SK-N-SH (cell line): Measurements from ENCODE around the gene WNT2. TPM values are rescaled to one million over a fixed set of nuclear protein-coding genes. Genes with fewer than 3 reads are reported as not detected.

Experiments
- CTCF ChIA-PET: fragments of 300-600, 350-600 bp; formaldehyde crosslinking; extraction: SDS; loops from one replicate; lab custom pipeline; 2021; lab: Yijun Ruan, JAX
- POLR2A ChIA-PET: fragments of 350-600 bp; sonication (Branson Sonifier 250); formaldehyde crosslinking; extraction: SDS; loops from one replicate; lab custom pipeline; 2020; ENCODE audit warnings: antibody characterized with exemption, inconsistent platforms; lab: Yijun Ruan, JAX
- DNase-seq: peaks from one replicate; pipeline ENCODE4 v3.0.0; 2012
- H2AFZ ChIP-seq: fragments of 200-600 bp; sonication (generic); 2 replicates; pipeline ENCODE4 v1.8.1; 2016; ENCODE audit warnings: antibody characterized with exemption, mild to moderate bottlenecking, low read depth
- H3F3A ChIP-seq: fragments of 200-600 bp; sonication (generic); replicated peaks from 2 replicates; pipeline ENCODE3; 2016; ENCODE audit warnings: antibody characterized with exemption, mild to moderate bottlenecking; ENCODE audit not compliant: insufficient read depth
- H3K27ac ChIP-seq, 2 experiments: fragments of 200-500 bp in 1 of 2; fragments of 200-600 bp in 1 of 2; sonication (Bioruptor generic) in 1 of 2; sonication (generic), shearing (Covaris generic) in 1 of 2; 2 replicates each; pipeline versions ENCODE4 v1.5.1 to v1.6.1; 2014 to 2016; ENCODE audit warnings: low read depth in 2 of 2, inconsistent platforms in 1 of 2, low read length in 1 of 2, mild to moderate bottlenecking in 1 of 2, mixed read lengths in 1 of 2
- H3K27me3 ChIP-seq: fragments of 200-600 bp; sonication (generic), shearing (Covaris generic); 2 replicates; pipeline ENCODE4 v1.6.1; 2016; ENCODE audit warnings: mixed run types; ENCODE audit not compliant: insufficient read depth
- H3K36me3 ChIP-seq, 2 experiments: fragments of 200-500 bp in 1 of 2; fragments of 200-600 bp in 1 of 2; sonication (Bioruptor generic) in 1 of 2; sonication (generic) in 1 of 2; replicated peaks in 1 of 2; 2 replicates each; pipeline versions ENCODE3 to v1.5.1; 2014 to 2016; ENCODE audit warnings: low read length in 1 of 2, mild to moderate bottlenecking in 1 of 2; ENCODE audit not compliant: insufficient read depth in 2 of 2, control insufficient read depth in 1 of 2
- H3K4me1 ChIP-seq, 2 experiments: fragments of 200-500 bp in 1 of 2; fragments of 200-600 bp in 1 of 2; sonication (Bioruptor generic) in 1 of 2; sonication (generic), shearing (Covaris generic) in 1 of 2; 2 replicates each; pipeline versions ENCODE4 v1.5.1 to v1.6.1; 2014 to 2016; ENCODE audit warnings: low read depth in 1 of 2, low read length in 1 of 2, mixed run types in 1 of 2; ENCODE audit not compliant: insufficient read depth in 2 of 2, control insufficient read depth in 1 of 2
- H3K4me2 ChIP-seq: fragments of 200-600 bp; sonication (generic), shearing (Covaris generic); 2 replicates; pipeline ENCODE4 v1.6.1; 2017; ENCODE audit warnings: mixed run types
- H3K4me3 ChIP-seq, 2 experiments: fragments of 200-500 bp in 1 of 2; fragments of 200-600 bp in 1 of 2; sonication (Bioruptor generic) in 1 of 2; sonication (generic), shearing (Covaris generic) in 1 of 2; 2 replicates each; pipeline versions ENCODE4 v1.5.1 to v1.8.1; 2014 to 2016; ENCODE audit warnings: low read depth in 2 of 2, inconsistent platforms in 1 of 2, low read length in 1 of 2, mild to moderate bottlenecking in 1 of 2, mixed read lengths in 1 of 2, moderate library complexity in 1 of 2
- H3K79me2 ChIP-seq: fragments of 200-600 bp; sonication (generic); 2 replicates; pipeline ENCODE4 v1.8.1; 2017; ENCODE audit warnings: mild to moderate bottlenecking; ENCODE audit not compliant: insufficient read depth
- H3K9ac ChIP-seq: fragments of 200-600 bp; sonication (generic); 2 replicates; pipeline ENCODE4 v1.6.1; 2017; ENCODE audit warnings: mixed run types
- H3K9me2 ChIP-seq: fragments of 200-600 bp; sonication (generic); 2 replicates; pipeline ENCODE4 v1.6.1; 2017; ENCODE audit warnings: mixed run types
- H3K9me3 ChIP-seq: fragments of 200-600 bp; sonication (generic); 2 replicates; pipeline ENCODE4 v1.6.1; 2017; ENCODE audit warnings: mixed run types, mild to moderate bottlenecking, moderate library complexity
- H4K20me1 ChIP-seq: fragments of 200-600 bp; sonication (generic); 2 replicates; pipeline ENCODE4 v1.6.1; 2017; ENCODE audit warnings: mild to moderate bottlenecking, mixed run types; ENCODE audit not compliant: insufficient read depth
- FOXJ3 ChIP-seq: sonication (generic); formaldehyde crosslinking; IDR thresholded peaks from 2 replicates; pipeline ENCODE4 v1.5.1; 2020; ENCODE audit warnings: mild to moderate bottlenecking, missing genetic modification reagents
- JUND ChIP-seq: IDR thresholded peaks from 2 replicates; pipeline ENCODE4 v1.4.0; 2012
- MXI1 ChIP-seq: IDR thresholded peaks from 2 replicates; pipeline ENCODE4 v1.6.1; 2012; ENCODE audit warnings: mild to moderate bottlenecking, low read depth, low read length, improper control_type of control experiment
- REST ChIP-seq: IDR thresholded peaks from 2 replicates; pipeline ENCODE4 v1.6.1; 2012; ENCODE audit warnings: mild to moderate bottlenecking, low read depth, low read length, moderate library complexity
- RFX5 ChIP-seq: IDR thresholded peaks from 2 replicates; pipeline ENCODE4 v1.6.1; 2012; ENCODE audit warnings: mild to moderate bottlenecking, improper control_type of control experiment, low read length
- RXRA ChIP-seq: IDR thresholded peaks from 2 replicates; pipeline ENCODE4 v1.4.0; 2012; ENCODE audit warnings: low read depth, mild to moderate bottlenecking, borderline replicate concordance
- TCF12 ChIP-seq: IDR thresholded peaks from 2 replicates; pipeline ENCODE4 v1.4.0; 2012
- TEAD4 ChIP-seq: IDR thresholded peaks from 2 replicates; pipeline ENCODE4 v1.4.0; 2012; ENCODE audit warnings: mild to moderate bottlenecking, borderline replicate concordance; ENCODE audit not compliant: insufficient read depth
- YY1 ChIP-seq: IDR thresholded peaks from 2 replicates; pipeline ENCODE4 v1.4.0; 2012; ENCODE audit warnings: low read depth, mild to moderate bottlenecking
- WGBS: methylation state at CpG from one replicate; pipeline ENCODE4 v1.1.6; 2017; ENCODE audit warnings: low lambda C conversion rate; 5-methylcytosine and 5-hydroxymethylcytosine counted together
- polyA plus RNA-seq, 3 experiments: library from polyadenylated mRNA; depleted of rRNA; stranded (reverse); fragments of >200 nt; gene quantifications; 2 replicates each; pipeline ENCODE4 v1.2.3, GENCODE V29; 2012
- TF ChIP-seq, protein P1 (sequence below): IDR thresholded peaks from 2 replicates; pipeline ENCODE4; 2012
- TF ChIP-seq, protein P2 (sequence below): IDR thresholded peaks from 2 replicates; pipeline ENCODE4 v1.4.0; 2012; ENCODE audit warnings: low read depth, borderline replicate concordance

WNT2 gene
- polyA plus RNA-seq, 1 of the 3 experiments (the other 2 are of a cell fraction): not detected

DNA sequence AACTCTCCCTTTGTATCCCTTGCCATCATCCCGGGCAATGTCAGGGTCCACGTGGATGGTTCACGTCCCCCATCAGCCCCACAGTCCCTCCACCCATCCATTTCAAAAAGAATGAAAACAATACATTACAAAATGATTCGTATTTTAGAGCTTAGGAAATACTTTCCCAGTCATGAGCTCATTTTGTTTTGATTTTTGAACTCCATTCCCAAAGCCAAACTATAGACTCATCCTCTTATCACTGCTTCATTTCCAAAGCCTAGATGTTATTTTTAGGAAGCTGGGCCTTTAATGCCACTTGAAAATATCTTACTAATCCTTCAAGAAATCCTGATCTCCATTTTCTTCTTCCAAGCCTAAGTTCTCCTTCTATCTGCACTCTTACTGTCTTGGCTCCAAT, 72.1 kb downstream of the WNT2 start:
- Histone ChIP-seq H3K9me3 (no peaks in the 10 kb centered on the region), H4K20me1 (no peaks in the 10 kb centered on the region), H3K79me2 (no peaks in the 10 kb centered on the region), H3K4me2 (peak overlapping the region; percentile 10; the same call in 1 of the 2 replicates), H3K9me2 (no peaks in the 10 kb centered on the region), H3K9ac (0 out of 2 replicates have a peak overlapping the region, but pooled peaks have one; percentile 1), H3K4me3 (no peak overlapping the region), H3K27ac (peak overlapping the region in 1 of 2 experiments; percentile 42; a peak in 2 of 4 replicates), H3K36me3 (no peaks in the 10 kb centered on the region), H2AFZ (peak overlapping the region; percentile 55; the same call in 1 of the 2 replicates), H3K4me1 (peaks cover 0 to 5% of the 10 kb centered on the region in 2 experiments; a peak in 1 of 4 replicates), H3K27me3 (no peaks in the 10 kb centered on the region), H3F3A (peaks cover 4% of the 10 kb centered on the region)
- no peak for DNase-seq
- WGBS: 38% methylated on average over 4 of the region's 4 CpGs
- POLR2A ChIA-PET: no interaction called here
- CTCF ChIA-PET: interaction anchor here (1.0 to 1.5 kb wide), 3 partner anchors 9 to 22 kb away, joined by 3 to 5 read pairs (median 4); no protein-coding TSS in a partner anchor
- TF ChIP-seq, protein P1, sequence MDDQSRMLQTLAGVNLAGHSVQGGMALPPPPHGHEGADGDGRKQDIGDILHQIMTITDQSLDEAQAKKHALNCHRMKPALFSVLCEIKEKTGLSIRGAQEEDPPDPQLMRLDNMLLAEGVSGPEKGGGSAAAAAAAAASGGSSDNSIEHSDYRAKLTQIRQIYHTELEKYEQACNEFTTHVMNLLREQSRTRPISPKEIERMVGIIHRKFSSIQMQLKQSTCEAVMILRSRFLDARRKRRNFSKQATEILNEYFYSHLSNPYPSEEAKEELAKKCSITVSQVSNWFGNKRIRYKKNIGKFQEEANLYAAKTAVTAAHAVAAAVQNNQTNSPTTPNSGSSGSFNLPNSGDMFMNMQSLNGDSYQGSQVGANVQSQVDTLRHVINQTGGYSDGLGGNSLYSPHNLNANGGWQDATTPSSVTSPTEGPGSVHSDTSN: no peak
- TF ChIP-seq REST: no peak
- TF ChIP-seq MXI1: no peak
- no peak for TF ChIP-seq YY1
- TF ChIP-seq RFX5: no peak
- TF ChIP-seq, protein P2, sequence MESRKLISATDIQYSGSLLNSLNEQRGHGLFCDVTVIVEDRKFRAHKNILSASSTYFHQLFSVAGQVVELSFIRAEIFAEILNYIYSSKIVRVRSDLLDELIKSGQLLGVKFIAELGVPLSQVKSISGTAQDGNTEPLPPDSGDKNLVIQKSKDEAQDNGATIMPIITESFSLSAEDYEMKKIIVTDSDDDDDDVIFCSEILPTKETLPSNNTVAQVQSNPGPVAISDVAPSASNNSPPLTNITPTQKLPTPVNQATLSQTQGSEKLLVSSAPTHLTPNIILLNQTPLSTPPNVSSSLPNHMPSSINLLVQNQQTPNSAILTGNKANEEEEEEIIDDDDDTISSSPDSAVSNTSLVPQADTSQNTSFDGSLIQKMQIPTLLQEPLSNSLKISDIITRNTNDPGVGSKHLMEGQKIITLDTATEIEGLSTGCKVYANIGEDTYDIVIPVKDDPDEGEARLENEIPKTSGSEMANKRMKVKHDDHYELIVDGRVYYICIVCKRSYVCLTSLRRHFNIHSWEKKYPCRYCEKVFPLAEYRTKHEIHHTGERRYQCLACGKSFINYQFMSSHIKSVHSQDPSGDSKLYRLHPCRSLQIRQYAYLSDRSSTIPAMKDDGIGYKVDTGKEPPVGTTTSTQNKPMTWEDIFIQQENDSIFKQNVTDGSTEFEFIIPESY: no peak
- TF ChIP-seq RXRA: no peak

DNA sequence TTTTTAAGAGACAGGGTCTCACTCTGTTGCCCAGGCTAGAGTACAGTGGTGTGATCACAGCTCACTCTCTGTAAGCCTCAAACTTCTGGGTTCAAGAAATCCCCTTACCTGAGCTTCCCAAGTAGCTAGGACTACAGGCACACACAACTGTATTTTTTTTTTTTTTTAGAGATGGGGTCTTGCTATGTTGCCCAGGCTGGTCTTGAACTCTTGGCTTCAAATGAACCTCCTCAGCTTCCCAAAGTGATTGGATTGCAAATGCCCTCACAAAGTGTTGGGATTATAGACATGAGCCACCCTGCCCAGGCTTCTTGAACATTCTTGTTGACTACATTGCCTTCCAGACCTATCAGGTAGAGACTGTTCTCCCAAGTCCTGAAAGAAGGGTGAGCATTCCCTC, 72.6 kb downstream of the WNT2 start:
- Histone ChIP-seq H3K36me3 (no peaks in the 10 kb centered on the region), H3F3A (peaks cover 4% of the 10 kb centered on the region), H3K9me2 (no peaks in the 10 kb centered on the region), H3K79me2 (no peaks in the 10 kb centered on the region), H2AFZ (no peak overlapping the region), H3K4me1 (peaks cover 0 to 5% of the 10 kb centered on the region in 2 experiments; a peak in 1 of 4 replicates), H3K9me3 (no peaks in the 10 kb centered on the region), H3K27ac (peak overlapping the region in 1 of 2 experiments; percentile 42; a peak in 1 of 4 replicates), H4K20me1 (no peaks in the 10 kb centered on the region), H3K4me3 (no peak overlapping the region), H3K9ac (no peak overlapping the region), H3K4me2 (no peak overlapping the region), H3K27me3 (no peaks in the 10 kb centered on the region)
- no peak for TF ChIP-seq FOXJ3 (CRISPR knock-in tag)
- TF ChIP-seq TEAD4: no peak
- no peak for TF ChIP-seq TCF12
- TF ChIP-seq JUND: no peak
- POLR2A ChIA-PET: no interaction called here
- no peak for DNase-seq
- CTCF ChIA-PET: interaction anchor here (1.0 to 1.5 kb wide), 4 partner anchors 9 to 38 kb away, joined by 3 to 5 read pairs (median 4); no protein-coding TSS in a partner anchor
